Gastrocnemius medialis (tissue), 4 donors: Measurements from ENCODE around the gene DGKH.

ENCODE experiments used
- POLR2A ChIP-seq, 2 donors: fragments of 450-650 bp; IDR thresholded peaks; one replicate each; pipeline ENCODE4 v1.6.1; 2017; ENCODE audit warnings: antibody characterized with exemption in 2 of 2, mild to moderate bottlenecking in 2 of 2, moderate library complexity in 2 of 2
- TF ChIP-seq, protein P1 (sequence below), 5 experiments: fragments of 450-650 bp in 3 of 5; fragments of 200-600 bp in 2 of 5; sonication (generic) in 2 of 5; IDR thresholded peaks in 4 of 5; conservative IDR thresholded peaks in 1 of 5; 1 replicate in 4 of 5; 2 replicates in 1 of 5; pipeline ENCODE4 v1.5.1; 2016 to 2019; ENCODE audit warnings: antibody characterized with exemption in 5 of 5, mild to moderate bottlenecking in 3 of 5, moderate library complexity in 3 of 5

DNA sequence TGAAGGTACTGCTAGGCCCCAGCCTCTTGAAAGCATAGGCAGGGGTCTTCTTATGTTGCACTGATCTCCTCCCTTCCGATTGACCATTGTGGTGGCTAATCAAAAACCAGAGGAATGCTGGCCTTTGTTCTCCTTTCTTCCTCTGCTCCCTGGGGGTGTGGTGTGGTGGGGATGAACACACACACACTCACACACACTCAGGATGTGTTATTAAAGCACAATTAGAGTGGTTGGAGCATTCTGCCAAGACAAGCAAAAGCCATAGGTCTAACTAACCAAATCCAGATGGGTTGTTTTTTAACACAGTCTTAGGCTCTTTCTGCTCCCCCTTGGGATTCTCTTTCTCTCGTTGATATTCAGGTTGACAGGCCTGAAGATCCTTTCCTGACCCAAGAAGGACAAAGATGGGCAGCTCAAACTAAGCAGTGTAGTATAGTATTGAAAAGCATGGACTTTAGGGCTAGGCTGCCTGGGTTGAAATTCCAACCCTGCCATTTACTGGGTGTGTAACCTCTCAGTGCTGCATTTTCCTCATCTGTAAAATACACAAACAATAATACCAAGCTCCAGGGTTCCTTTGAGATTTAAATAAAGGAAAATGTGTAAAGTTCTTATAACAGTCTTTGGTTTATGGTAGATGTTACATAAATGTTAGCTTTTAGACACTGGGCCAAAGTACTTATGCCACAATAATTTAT, 25.5 kb upstream of the DGKH start:
- no peak for TF ChIP-seq POLR2A (IDR thresholded peaks at IDR 0.05)
- TF ChIP-seq, protein P1, sequence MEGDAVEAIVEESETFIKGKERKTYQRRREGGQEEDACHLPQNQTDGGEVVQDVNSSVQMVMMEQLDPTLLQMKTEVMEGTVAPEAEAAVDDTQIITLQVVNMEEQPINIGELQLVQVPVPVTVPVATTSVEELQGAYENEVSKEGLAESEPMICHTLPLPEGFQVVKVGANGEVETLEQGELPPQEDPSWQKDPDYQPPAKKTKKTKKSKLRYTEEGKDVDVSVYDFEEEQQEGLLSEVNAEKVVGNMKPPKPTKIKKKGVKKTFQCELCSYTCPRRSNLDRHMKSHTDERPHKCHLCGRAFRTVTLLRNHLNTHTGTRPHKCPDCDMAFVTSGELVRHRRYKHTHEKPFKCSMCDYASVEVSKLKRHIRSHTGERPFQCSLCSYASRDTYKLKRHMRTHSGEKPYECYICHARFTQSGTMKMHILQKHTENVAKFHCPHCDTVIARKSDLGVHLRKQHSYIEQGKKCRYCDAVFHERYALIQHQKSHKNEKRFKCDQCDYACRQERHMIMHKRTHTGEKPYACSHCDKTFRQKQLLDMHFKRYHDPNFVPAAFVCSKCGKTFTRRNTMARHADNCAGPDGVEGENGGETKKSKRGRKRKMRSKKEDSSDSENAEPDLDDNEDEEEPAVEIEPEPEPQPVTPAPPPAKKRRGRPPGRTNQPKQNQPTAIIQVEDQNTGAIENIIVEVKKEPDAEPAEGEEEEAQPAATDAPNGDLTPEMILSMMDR (IDR thresholded peaks at IDR 0.05 in 4 of 5, conservative IDR thresholded peaks at IDR 0.05 in 1 of 5) = no peak
